CD8-positive, alpha-beta memory T cell (primary cell): ENCODE data around the gene FANCD2OS. TPM values are rescaled to one million over a fixed set of nuclear protein-coding genes. Genes with fewer than 3 reads are reported as not detected.

Source experiments
- polyA plus RNA-seq: library from polyadenylated mRNA; unstranded; fragments of 300-500 nt; fragmentation: Illumina TruSeq; gene quantifications from one replicate; pipeline ENCODE4 v1.2.3, GENCODE V29; 2021
- total RNA-seq, 2 experiments: library from RNA; stranded (reverse); gene quantifications; one replicate each; pipeline ENCODE4 v1.2.3, GENCODE V29; 2021

The FANCD2OS gene
- total and polyA plus RNA-seq, 3 experiments from 2014 or later: not detected

Other genes with a start within 250 kb of the FANCD2OS start
- not detected for gene CIDEC, start 228.0 kb downstream of the FANCD2OS start, total RNA-seq
- not detected for gene CIDEC, start 228.0 kb downstream of the FANCD2OS start, polyA plus RNA-seq
- gene JAGN1, start 217.6 kb downstream of the FANCD2OS start, total RNA-seq: 10 to 100 TPM; 55.5 to 59.0 TPM
- 44.4 TPM for gene JAGN1, start 217.6 kb downstream of the FANCD2OS start, polyA plus RNA-seq
- 1 to 10 TPM in 1 of 2 experiments, under 1 TPM in 1; 0.47 to 1.2 TPM for gene IL17RE, start 205.4 kb downstream of the FANCD2OS start, total RNA-seq
- gene IL17RE, start 205.4 kb downstream of the FANCD2OS start, polyA plus RNA-seq: 1.2 TPM
- under 1 TPM; 0.20 to 0.31 TPM for gene IL17RC, start 191.2 kb downstream of the FANCD2OS start, total RNA-seq
- 11.0 TPM for gene IL17RC, start 191.2 kb downstream of the FANCD2OS start, polyA plus RNA-seq
- gene CRELD1, start 174.4 kb downstream of the FANCD2OS start, total RNA-seq: 10 to 100 TPM; 14.0 to 16.0 TPM
- gene CRELD1, start 174.4 kb downstream of the FANCD2OS start, polyA plus RNA-seq: 24.5 TPM
- gene PRRT3, start 155.8 kb downstream of the FANCD2OS start, total RNA-seq: 10 to 100 TPM; 12.1 to 12.3 TPM
- gene PRRT3, start 155.8 kb downstream of the FANCD2OS start, polyA plus RNA-seq: 5.4 TPM
- 10 to 100 TPM; 56.3 to 56.8 TPM for gene EMC3, start 121.4 kb downstream of the FANCD2OS start, total RNA-seq
- 90.9 TPM for gene EMC3, start 121.4 kb downstream of the FANCD2OS start, polyA plus RNA-seq
- gene FANCD2, start 81.8 kb downstream of the FANCD2OS start, total RNA-seq: 10 to 100 TPM; 55.9 to 56.2 TPM
- 6.3 TPM for gene FANCD2, start 81.8 kb downstream of the FANCD2OS start, polyA plus RNA-seq
- 100 to 1,000 TPM; 105 to 106 TPM for gene BRK1, start 7.4 kb upstream of the FANCD2OS start, total RNA-seq
- gene BRK1, start 7.4 kb upstream of the FANCD2OS start, polyA plus RNA-seq: 230 TPM
- 10 to 100 TPM; 38.5 to 38.6 TPM for gene VHL, start 33.5 kb upstream of the FANCD2OS start, total RNA-seq
- 36.4 TPM for gene VHL, start 33.5 kb upstream of the FANCD2OS start, polyA plus RNA-seq
- 1 to 10 TPM; 5.0 to 5.1 TPM for gene IRAK2, start 56.7 kb upstream of the FANCD2OS start, total RNA-seq
- gene IRAK2, start 56.7 kb upstream of the FANCD2OS start, polyA plus RNA-seq: 10.3 TPM
- 10 to 100 TPM; 57.6 to 60.0 TPM for gene TATDN2, start 140.2 kb upstream of the FANCD2OS start, total RNA-seq
- 23.3 TPM for gene TATDN2, start 140.2 kb upstream of the FANCD2OS start, polyA plus RNA-seq
- gene GHRL, start 184.7 kb upstream of the FANCD2OS start, total RNA-seq: under 1 TPM in 1 of 2 experiments, not detected in 1; 0.69 TPM
- 0.16 TPM for gene GHRL, start 184.7 kb upstream of the FANCD2OS start, polyA plus RNA-seq
- gene SEC13, start 212.9 kb upstream of the FANCD2OS start, total RNA-seq: 100 to 1,000 TPM; 110 TPM
- 134 TPM for gene SEC13, start 212.9 kb upstream of the FANCD2OS start, polyA plus RNA-seq